ENCODE results near the gene FRMD4A.

Gene FRMD4A

GRCh38 chr10:13728898-13729535, 601.7 kb downstream of the FRMD4A start:
- TF ChIP-seq TCF12 (IDR thresholded peaks at IDR 0.05; ENCODE audit: low read depth) (no peak), TEAD4 (IDR thresholded peaks at IDR 0.05) (no peak), REST (IDR thresholded peaks at IDR 0.05; ENCODE audit: low read depth) (no peak), CREB1 (IDR thresholded peaks at IDR 0.05; ENCODE audit: low read depth) (no peak), CEBPB (IDR thresholded peaks at IDR 0.05) (no peak), EP300 (IDR thresholded peaks at IDR 0.05; ENCODE audit: borderline replicate concordance) (no peak), RAD21 (IDR thresholded peaks at IDR 0.05; ENCODE audit: low read depth) (no peak), NFIC (IDR thresholded peaks at IDR 0.05) (no peak), FOXM1 (IDR thresholded peaks at IDR 0.05; ENCODE audit: borderline replicate concordance, low read depth) (no peak), MAX (IDR thresholded peaks at IDR 0.05) (no peak), USF1 (IDR thresholded peaks at IDR 0.05) (no peak), YY1 (IDR thresholded peaks at IDR 0.05; ENCODE audit: low read depth) (no peak), TAF1 (IDR thresholded peaks at IDR 0.05; ENCODE audit: low read depth) (no peak), EGR1 (IDR thresholded peaks at IDR 0.05) (no peak), ZBTB7A (IDR thresholded peaks at IDR 0.05; ENCODE audit: low read depth) (no peak)

- TF ChIP-seq FOXM1 (IDR thresholded peaks at IDR 0.05; ENCODE audit: borderline replicate concordance, low read depth) (no peak), EP300 (IDR thresholded peaks at IDR 0.05; ENCODE audit: borderline replicate concordance) (no peak), YY1 (IDR thresholded peaks at IDR 0.05; ENCODE audit: low read depth) (no peak), USF1 (IDR thresholded peaks at IDR 0.05) (no peak), MAX (IDR thresholded peaks at IDR 0.05) (no peak), ZBTB7A (IDR thresholded peaks at IDR 0.05; ENCODE audit: low read depth) (no peak), RAD21 (IDR thresholded peaks at IDR 0.05; ENCODE audit: low read depth) (no peak), TEAD4 (IDR thresholded peaks at IDR 0.05) (no peak), REST (IDR thresholded peaks at IDR 0.05; ENCODE audit: low read depth) (no peak), EGR1 (IDR thresholded peaks at IDR 0.05) (no peak), TAF1 (IDR thresholded peaks at IDR 0.05; ENCODE audit: low read depth) (no peak), TCF12 (IDR thresholded peaks at IDR 0.05; ENCODE audit: low read depth) (no peak), CREB1 (IDR thresholded peaks at IDR 0.05; ENCODE audit: low read depth) (no peak), CEBPB (IDR thresholded peaks at IDR 0.05) (no peak)
These were observed 605.1 kb downstream of the FRMD4A start for GRCh38 chr10:13725594-13725993.

GRCh38 chr10:13724484-13724883, 606.2 kb downstream of the FRMD4A start:
- TF ChIP-seq EP300 (IDR thresholded peaks at IDR 0.05; ENCODE audit: borderline replicate concordance) (no peak), CREB1 (IDR thresholded peaks at IDR 0.05; ENCODE audit: low read depth) (no peak), ZBTB7A (IDR thresholded peaks at IDR 0.05; ENCODE audit: low read depth) (no peak), NFIC (IDR thresholded peaks at IDR 0.05) (no peak), YY1 (IDR thresholded peaks at IDR 0.05; ENCODE audit: low read depth) (no peak), REST (IDR thresholded peaks at IDR 0.05; ENCODE audit: low read depth) (no peak), TCF12 (IDR thresholded peaks at IDR 0.05; ENCODE audit: low read depth) (no peak), TEAD4 (IDR thresholded peaks at IDR 0.05) (no peak), RAD21 (IDR thresholded peaks at IDR 0.05; ENCODE audit: low read depth) (no peak), FOXM1 (IDR thresholded peaks at IDR 0.05; ENCODE audit: borderline replicate concordance, low read depth) (no peak), EGR1 (IDR thresholded peaks at IDR 0.05) (no peak), TAF1 (IDR thresholded peaks at IDR 0.05; ENCODE audit: low read depth) (no peak), CEBPB (IDR thresholded peaks at IDR 0.05) (no peak), USF1 (IDR thresholded peaks at IDR 0.05) (no peak), MAX (IDR thresholded peaks at IDR 0.05) (no peak)

Measured in Ishikawa (cell line).